Upper lobe of left lung (tissue), 6 donors: ENCODE data around the gene TRAPPC10. TPM values are rescaled to one million over a fixed set of nuclear protein-coding genes. Genes with fewer than 3 reads are reported as not detected.

Experiments used
- ATAC-seq, 2 donors: fragments of 200-7000 bp; cut with Tn5 transposase; one replicate each; pipeline ENCODE4 v1.9.1; 2022; ENCODE audit warnings: mild to moderate bottlenecking in 2 of 2, moderate library complexity in 2 of 2; ENCODE audit not compliant: low FRiP score in 2 of 2
- DNase-seq, 2 donors: peaks; one replicate each; pipeline ENCODE4 v3.0.0-alpha.2; 2019 to 2020
- H3K27ac ChIP-seq, 4 donors: fragments of 200-600 bp; sonication (generic); one replicate each; pipeline ENCODE4 v1.5.1; 2016 to 2019
- H3K27me3 ChIP-seq, 4 donors: fragments of 200-600 bp; sonication (generic); one replicate each; pipeline ENCODE4 v1.5.1; 2017 to 2019
- H3K36me3 ChIP-seq, 4 donors: fragments of 200-600 bp; sonication (generic); one replicate each; pipeline ENCODE4 v1.5.1; 2016 to 2019
- H3K4me1 ChIP-seq, 4 donors: fragments of 200-600 bp; sonication (generic); one replicate each; pipeline ENCODE4 v1.5.1; 2018 to 2019
- H3K4me3 ChIP-seq, 4 donors: fragments of 200-600 bp; sonication (generic); one replicate each; pipeline ENCODE4 v1.5.1; 2017 to 2019; ENCODE audit warnings: mild to moderate bottlenecking in 2 of 4, moderate library complexity in 1 of 4
- H3K9me3 ChIP-seq, 4 donors: fragments of 200-600 bp; sonication (generic); one replicate each; pipeline ENCODE4 v1.5.1; 2018 to 2019
- EP300 ChIP-seq, 4 donors: sonication (generic); formaldehyde crosslinking; IDR thresholded peaks; one replicate each; pipeline ENCODE4 v1.5.1; 2017; ENCODE audit warnings: antibody characterized with exemption in 4 of 4, control low read depth in 2 of 4
- POLR2A ChIP-seq, 4 donors: fragments of 450-650 bp; IDR thresholded peaks; one replicate each; pipeline ENCODE4 v1.5.1; 2016 to 2017; ENCODE audit warnings: antibody characterized with exemption in 4 of 4, mild to moderate bottlenecking in 2 of 4
- POLR2AphosphoS5 ChIP-seq, 2 donors: sonication (generic); formaldehyde crosslinking; IDR thresholded peaks; one replicate each; pipeline ENCODE4 v1.5.1; 2017; ENCODE audit warnings: antibody characterized with exemption in 2 of 2
- WGBS, 2 donors: methylation state at CpG; one replicate each; pipeline ENCODE4 v1.1.5; 2017 to 2018; 5-methylcytosine and 5-hydroxymethylcytosine counted together
- total RNA-seq, 6 donors: library from RNA; depleted of rRNA in 4 of 6; stranded (reverse); fragments of >200 nt in 4 of 6; gene quantifications; one replicate each; pipeline versions ENCODE4 v1.1.0 to v1.2.1, GENCODE V29; 2016 to 2021
- TF ChIP-seq, protein P1 (sequence below), 6 experiments: fragments of 450-650 bp in 4 of 6; fragments of 200-600 bp in 2 of 6; sonication (generic) in 2 of 6; IDR thresholded peaks; one replicate each; pipeline ENCODE4 v1.5.1; 2016 to 2019; ENCODE audit warnings: antibody characterized with exemption in 6 of 6
- donor health status: DM: no; HTN: no; CAD: no; lungs with moderate emphysema.
- donor health status: DM: no; HTN: yes; CAD: no; lungs with severe emphysema.

TRAPPC10 gene
- total RNA-seq, 6 donors from 2014 or later: 36.3 to 46.8 (median 43.4) TPM

DNA sequence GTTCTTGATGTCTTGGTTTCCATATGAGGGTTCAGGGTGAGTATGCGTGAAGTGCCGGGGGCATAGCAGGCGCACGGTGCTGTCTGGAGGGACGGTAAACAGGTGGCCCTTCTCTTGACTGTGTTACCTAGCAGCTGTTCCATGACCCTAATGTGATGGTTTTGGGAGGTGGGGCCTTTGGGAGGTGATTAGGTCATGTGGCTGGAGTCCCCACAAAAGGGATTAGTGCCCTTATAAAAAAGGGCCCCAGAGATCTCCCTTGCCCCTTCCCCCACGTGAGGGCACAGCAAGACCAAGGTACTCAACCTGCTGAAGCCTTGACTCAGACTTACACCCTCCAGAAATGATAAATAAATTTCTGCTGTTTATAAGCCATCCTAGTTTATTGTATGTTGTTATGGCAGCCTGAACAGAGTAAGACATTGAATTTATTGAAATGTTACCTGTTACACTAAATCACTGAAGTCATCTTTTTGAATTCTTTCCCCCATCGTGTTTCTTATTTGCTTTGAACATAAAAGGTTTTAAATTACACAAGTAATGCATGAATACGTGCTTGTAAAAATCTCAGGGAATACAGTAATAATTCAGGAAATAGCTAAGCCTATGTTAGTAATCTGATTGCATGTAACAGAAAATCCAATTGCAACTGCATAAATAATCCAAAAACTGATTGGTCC is 15.6 kb downstream of the TRAPPC10 start:
- Histone ChIP-seq H3K27ac (no peak overlapping the region), H3K27me3 (no peaks in the 10 kb centered on the region), H3K4me1 (peaks cover 14 to 29% (median 25%) of the 10 kb centered on the region in 4 donors), H3K9me3 (no peaks in the 10 kb centered on the region), H3K36me3 (peaks cover 0 to 7% (median 4%) of the 10 kb centered on the region in 4 donors), H3K4me3 (no peak overlapping the region)
- WGBS, 2 donors: 95 to 96% methylated on average over 8 of the region's 8 CpGs
- ATAC-seq (no peak), DNase-seq (no peak)
- TF ChIP-seq, protein P1, sequence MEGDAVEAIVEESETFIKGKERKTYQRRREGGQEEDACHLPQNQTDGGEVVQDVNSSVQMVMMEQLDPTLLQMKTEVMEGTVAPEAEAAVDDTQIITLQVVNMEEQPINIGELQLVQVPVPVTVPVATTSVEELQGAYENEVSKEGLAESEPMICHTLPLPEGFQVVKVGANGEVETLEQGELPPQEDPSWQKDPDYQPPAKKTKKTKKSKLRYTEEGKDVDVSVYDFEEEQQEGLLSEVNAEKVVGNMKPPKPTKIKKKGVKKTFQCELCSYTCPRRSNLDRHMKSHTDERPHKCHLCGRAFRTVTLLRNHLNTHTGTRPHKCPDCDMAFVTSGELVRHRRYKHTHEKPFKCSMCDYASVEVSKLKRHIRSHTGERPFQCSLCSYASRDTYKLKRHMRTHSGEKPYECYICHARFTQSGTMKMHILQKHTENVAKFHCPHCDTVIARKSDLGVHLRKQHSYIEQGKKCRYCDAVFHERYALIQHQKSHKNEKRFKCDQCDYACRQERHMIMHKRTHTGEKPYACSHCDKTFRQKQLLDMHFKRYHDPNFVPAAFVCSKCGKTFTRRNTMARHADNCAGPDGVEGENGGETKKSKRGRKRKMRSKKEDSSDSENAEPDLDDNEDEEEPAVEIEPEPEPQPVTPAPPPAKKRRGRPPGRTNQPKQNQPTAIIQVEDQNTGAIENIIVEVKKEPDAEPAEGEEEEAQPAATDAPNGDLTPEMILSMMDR (IDR thresholded peaks at IDR 0.05): no peak
- TF ChIP-seq EP300 (IDR thresholded peaks at IDR 0.05) (no peak), POLR2A (IDR thresholded peaks at IDR 0.05) (no peak), POLR2AphosphoS5 (IDR thresholded peaks at IDR 0.05) (no peak)

DNA sequence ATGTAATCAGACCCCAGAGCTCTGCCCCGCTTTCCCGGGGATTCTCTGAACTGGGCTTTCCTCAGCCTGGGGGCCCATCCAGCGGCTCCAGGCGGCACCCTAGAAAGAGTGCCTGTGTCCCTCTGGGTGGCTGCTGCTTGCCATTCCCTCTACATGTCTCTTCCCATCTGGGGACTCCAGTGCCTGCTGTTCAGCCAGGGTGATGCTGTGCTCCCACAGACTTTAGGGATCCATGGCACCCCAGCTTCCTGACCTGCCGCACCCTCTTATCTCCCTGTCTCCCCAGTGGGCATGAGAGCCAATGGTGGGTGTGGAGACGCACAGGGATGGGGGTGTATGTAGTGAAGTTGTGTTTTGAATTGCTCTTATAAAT is 16.2 kb downstream of the TRAPPC10 start:
- no peak overlapping the region for H3K4me3 ChIP-seq
- 90 to 96% methylated on average over 6 of the region's 6 CpGs for WGBS, 2 donors
- TF ChIP-seq POLR2A (IDR thresholded peaks at IDR 0.05) (no peak), POLR2AphosphoS5 (IDR thresholded peaks at IDR 0.05) (no peak), EP300 (IDR thresholded peaks at IDR 0.05) (no peak)
- TF ChIP-seq, protein P1 (IDR thresholded peaks at IDR 0.05): no peak
- no peaks in the 10 kb centered on the region for H3K9me3 ChIP-seq
- H3K4me1 ChIP-seq: peaks cover 14 to 29% (median 25%) of the 10 kb centered on the region in 4 donors
- H3K27me3 ChIP-seq: no peaks in the 10 kb centered on the region
- DNase-seq (no peak), ATAC-seq (no peak)
- H3K27ac ChIP-seq: no peak overlapping the region
- peaks cover 2 to 13% (median 9%) of the 10 kb centered on the region in 4 donors for H3K36me3 ChIP-seq

DNA sequence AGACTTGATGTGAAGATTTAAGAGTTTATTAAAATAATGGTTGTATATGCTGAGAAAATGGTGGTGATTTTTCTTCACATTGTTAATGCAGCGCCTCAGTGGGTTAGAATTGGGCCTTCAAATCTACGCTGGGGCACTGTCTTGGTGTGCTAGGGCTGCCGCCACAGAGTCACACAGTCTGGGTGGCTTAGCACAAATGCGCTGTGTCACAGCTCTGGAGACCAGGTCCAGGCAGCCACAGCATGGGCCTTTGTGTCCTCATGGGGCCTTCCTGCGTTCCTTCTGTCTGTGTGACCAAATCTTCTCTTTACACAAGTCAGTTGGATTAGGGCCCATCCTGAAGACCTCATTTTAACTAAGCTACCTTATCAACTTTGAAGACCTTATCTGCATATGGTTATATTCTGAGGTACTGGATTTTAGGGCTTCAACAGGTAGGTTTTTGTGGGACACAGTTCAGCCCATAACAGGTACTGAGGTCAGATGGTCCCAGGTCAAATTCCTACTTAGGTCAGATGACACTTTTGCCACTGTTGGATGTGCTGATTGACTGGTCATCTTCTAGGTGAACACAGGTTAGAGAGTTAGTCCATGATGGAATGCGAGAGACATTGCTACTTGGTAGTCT is 17.5 kb downstream of the TRAPPC10 start:
- 97 to 98% methylated on average over 6 of the region's 6 CpGs for WGBS, 2 donors
- DNase-seq (no peak), ATAC-seq (no peak)
- Histone ChIP-seq H3K4me1 (peaks cover 11 to 20% (median 17%) of the 10 kb centered on the region in 4 donors), H3K9me3 (no peaks in the 10 kb centered on the region), H3K27ac (no peak overlapping the region), H3K4me3 (no peak overlapping the region), H3K36me3 (peaks cover 2 to 26% (median 17%) of the 10 kb centered on the region in 4 donors), H3K27me3 (no peaks in the 10 kb centered on the region)
- TF ChIP-seq, protein P1 (IDR thresholded peaks at IDR 0.05): no peak
- no peak for TF ChIP-seq POLR2AphosphoS5 (IDR thresholded peaks at IDR 0.05)
- TF ChIP-seq POLR2A (IDR thresholded peaks at IDR 0.05): no peak
- no peak for TF ChIP-seq EP300 (IDR thresholded peaks at IDR 0.05)

DNA sequence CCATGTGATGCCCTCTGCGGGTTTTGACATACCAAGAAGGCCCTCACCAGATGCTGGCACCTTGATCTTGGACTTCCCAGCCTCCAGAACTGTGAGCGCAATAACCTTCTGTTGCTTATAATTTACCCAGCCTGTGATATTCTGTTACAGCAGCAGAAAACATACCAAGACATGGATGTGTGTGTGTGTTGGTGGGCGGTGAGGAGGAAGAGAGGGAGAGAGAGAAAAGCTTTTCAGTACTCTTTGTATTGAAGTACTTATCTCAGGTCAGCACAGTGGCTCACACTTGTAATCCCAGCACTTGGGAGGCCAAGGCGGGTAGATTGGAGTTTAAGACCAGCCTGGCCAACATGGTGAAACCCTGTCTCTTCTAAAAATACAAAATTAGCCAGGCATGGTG is 23.1 kb downstream of the TRAPPC10 start:
- peaks cover 13 to 80% (median 55%) of the 10 kb centered on the region in 4 donors for H3K36me3 ChIP-seq
- no peak overlapping the region for H3K27ac ChIP-seq
- no peaks in the 10 kb centered on the region for H3K4me1 ChIP-seq
- 95 to 96% methylated on average over 4 of the region's 4 CpGs for WGBS, 2 donors
- TF ChIP-seq POLR2A (IDR thresholded peaks at IDR 0.05) (no peak), POLR2AphosphoS5 (IDR thresholded peaks at IDR 0.05) (no peak), EP300 (IDR thresholded peaks at IDR 0.05) (no peak)
- TF ChIP-seq, protein P1 (IDR thresholded peaks at IDR 0.05): no peak
- no peak for ATAC-seq
- no peak for DNase-seq
- H3K9me3 ChIP-seq: no peaks in the 10 kb centered on the region
- no peak overlapping the region for H3K4me3 ChIP-seq
- H3K27me3 ChIP-seq: no peaks in the 10 kb centered on the region
